HG03442 (cell line): ENCODE data around the gene RAB21.
A peak's percentile ranks its signal among the peaks of the same experiment; 100 is the strongest.
"Not testable (repeated sequence)": the region's sequence is repeated elsewhere in the genome, so short reads cannot be mapped to it uniquely, and the experiment has no call there.

ENCODE experiments used
- ATAC-seq: cut with Tn5 transposase; IDR thresholded peaks from one replicate; pipeline ENCODE4 v1.9.1; 2021; ENCODE audit warnings: mild to moderate bottlenecking, moderate library complexity; ENCODE audit not compliant: unreplicated experiment

The RAB21 gene

DNA sequence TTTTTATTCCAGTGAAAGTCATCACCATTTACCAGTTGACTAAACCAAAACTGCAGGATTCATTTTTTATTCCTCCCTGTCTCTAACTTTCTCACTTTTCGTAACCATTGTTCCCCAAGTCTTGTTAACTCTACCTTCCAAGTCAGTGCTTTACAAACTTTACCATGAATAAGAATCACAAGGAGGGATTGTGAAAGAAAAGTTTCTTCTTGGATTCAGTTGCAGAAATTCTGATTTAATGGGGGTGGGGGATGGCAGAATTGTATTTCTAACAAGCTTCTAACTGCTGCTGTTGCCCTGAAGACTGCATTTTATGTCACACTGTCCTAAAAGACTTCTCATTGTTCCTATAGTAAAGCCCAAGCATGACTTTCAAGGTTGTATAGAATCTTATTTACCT, 5.0 kb upstream of the RAB21 start:
- no peak for ATAC-seq

DNA sequence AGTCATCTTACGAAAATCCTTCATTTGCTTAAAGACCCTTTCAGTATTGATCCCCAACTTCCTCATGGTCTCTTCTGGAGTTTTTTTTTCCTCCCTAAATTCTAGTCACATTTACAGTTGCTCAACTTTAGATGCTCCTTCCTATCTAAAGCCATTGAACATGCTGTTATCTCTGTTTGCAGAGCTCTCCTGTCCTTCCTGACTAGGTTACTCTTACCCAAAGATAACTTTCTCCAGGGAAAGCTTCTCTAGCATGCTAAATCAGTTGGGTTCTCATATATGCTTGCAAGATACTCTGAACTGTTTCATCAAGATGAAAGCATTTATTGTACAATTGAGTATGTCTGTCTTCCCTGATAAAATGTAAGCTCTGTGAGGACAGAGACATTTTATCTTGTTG, 1.8 kb upstream of the RAB21 start:
- no peak for ATAC-seq

DNA sequence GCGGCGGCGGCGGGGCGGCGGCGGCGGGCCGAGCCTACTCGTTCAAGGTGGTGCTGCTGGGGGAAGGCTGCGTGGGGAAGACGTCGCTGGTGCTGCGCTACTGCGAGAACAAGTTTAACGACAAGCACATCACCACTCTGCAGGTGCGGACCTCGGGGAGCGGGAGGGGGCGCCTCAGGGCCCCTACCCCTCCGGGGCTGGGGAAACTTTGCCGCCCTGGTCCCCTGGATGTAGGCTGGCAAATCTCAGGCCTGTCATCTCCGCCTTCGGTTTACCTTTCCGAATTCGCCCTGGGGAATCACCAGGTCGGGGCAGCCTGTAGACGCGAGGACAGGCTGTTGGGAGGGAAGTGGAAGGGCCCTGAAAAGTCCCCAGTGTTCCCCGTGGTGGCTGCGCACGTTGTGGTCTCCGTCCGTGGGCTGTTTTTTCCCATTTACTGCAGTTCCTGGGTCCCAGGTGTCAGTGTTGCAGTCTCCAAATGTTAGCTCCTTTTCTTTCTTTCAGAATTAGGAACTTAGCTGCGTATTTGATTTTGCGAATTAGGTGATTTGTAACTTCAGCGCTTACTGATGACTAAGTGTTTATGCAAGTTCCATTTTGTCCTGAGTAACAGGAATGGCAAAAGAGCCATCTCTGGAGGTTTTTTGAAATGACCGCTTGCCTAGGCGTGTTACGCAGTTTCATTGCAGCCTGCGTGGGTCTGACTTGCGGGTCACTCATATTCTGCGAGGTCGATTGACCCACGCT, 656 bp downstream of the RAB21 start:
- peak; percentile 46 for ATAC-seq

DNA sequence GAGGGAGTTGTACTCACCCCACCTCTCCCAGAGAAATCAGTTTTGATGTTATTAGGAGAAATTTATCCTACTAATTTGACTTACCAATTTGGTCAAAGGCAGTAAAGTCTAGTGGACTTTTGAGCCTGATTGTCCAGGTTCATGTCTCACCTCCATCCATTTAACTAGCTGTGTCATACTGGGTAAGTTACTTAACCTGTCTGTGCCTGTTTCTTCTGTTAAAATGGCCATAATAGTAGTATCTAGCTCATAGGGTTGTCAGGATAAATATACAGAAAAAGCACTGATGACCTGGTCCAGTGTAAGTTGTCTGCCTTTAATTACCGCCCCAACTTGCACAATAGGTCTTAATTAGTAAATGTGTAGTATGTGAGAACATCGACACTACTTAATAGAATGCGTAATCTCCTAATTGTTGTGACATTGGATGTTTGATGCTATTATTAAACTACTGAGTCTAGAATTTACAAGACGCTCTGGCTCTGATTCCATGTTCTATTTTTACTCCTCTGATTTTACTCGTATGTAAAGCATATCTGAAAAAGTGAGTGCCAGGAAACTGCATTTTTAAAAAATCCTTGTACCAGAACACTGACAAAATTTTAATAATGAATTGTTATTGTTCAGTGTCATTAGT, 1.5 kb downstream of the RAB21 start:
- no peak for ATAC-seq

DNA sequence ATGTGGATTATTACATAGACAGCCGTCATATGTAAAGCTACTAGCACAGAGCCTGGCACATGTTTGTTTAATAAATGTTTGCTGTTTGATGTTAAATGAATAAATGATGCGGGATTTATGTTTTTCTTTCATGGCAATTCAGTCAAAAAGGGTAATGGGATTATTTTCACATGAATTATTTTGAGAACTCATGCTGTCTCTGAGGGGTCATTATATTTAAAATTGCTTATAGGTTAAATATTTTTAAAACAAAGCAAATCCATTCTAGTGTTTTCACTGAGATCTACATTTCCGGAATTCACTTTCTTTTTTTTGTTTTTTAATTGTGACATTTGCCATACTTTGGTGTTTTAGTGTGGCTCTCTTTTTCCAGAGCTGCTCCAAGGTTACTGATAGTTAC, 5.3 kb downstream of the RAB21 start:
- no peak for ATAC-seq

DNA sequence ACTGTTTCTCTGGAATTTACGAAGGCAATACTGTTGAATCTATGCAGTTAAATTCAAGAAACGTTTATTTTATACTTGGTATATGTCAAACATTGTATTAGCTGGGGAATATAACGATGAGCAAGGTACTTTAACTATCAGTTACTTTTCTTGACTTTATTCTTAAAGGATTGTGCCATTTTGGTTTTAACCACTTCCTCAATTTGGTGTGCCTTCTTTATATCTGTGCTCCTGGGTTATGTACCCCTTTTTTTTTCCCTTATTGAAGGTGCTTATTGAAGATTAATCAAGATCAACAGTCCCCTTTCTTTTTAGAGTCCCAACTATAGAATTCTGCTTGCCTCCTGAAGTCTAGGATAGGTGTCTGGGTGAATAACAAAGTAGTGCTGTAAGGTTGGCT, 5.8 kb downstream of the RAB21 start:
- ATAC-seq: no peak

DNA sequence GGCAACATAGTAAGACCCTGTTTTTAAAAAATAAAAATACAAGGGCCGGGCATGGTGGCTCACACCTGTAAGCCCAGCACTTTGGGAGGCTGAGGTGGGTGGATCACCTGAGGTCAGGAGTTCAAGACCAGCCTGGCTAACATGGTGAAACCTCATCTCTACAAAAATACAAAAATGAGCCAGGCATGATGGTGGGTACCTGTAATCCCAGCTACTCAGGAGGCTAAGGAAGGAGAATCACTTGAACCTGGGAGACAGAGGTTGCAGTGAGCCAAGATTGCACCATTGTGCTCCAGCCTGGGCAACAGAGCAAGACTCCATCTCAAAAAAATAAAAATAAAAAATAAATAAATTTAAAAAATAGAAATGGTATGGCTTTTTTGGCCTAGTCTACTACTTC, 6.7 kb downstream of the RAB21 start:
- ATAC-seq: not testable (repeated sequence)

DNA sequence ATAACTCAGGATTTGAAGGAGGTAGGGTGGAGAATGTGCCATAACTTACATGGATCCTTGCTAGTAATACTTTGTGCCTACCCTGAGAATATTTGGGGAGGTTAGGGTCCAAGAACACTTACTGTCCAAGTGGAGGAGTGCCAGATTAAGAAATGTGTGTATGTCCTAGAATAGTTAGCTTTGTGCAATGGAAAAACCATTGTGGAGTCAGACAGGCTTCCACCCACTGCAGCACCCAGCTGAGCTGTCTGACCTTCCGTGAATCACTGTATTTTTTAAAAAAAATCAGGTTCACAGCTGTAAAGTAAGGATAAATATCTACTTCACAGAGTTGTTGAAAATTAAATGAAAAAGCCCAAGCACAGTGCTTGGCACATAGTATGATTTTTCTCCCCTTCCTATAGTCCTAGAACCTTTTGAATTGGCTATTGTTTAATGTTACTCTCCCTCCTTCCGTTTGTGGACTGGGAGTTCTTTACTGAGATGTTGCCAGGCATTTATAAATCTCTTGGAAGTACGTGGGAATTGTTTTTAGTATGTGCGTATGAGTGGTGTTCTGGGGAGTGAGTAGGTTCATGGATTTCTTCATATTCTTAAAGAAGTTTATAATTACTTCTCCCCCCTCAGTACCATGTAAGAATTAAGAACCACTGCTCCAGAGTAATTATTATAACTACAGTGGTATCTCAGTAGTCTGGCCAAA, 9.2 kb downstream of the RAB21 start:
- no peak for ATAC-seq

DNA sequence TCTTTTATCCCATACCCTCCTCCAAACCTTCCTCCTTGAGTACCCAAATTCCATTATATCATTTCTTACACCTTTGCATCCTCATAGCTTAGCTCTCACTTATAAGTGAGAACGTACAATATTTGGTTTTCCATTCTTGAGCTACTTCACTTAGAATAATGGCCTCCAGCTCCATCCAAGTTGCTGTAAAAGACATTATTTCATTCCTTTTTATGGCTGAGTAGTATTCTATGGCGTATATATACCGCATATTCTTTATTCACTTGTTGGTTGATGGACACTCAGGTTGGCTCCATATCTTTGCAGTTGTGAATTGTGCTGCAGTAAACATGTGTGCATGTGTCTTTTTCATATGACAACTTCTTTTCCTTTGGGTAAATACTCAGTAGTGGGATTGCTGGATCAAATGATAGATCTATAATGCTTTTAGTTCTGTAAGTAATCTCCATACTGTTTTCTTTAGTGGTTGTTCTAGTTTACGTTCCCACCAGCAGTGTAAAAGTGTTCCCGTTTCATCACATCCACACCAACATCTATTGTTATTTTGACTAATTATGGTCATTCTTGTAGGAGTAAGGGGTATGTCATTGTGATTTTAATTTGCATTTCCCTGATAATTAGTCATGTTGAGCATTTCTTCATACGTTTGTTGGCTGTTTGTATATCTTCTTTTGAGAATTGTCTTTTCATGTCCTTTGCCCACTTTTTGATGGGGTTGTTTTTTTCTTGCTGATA, 10.1 kb downstream of the RAB21 start:
- ATAC-seq: no peak

DNA sequence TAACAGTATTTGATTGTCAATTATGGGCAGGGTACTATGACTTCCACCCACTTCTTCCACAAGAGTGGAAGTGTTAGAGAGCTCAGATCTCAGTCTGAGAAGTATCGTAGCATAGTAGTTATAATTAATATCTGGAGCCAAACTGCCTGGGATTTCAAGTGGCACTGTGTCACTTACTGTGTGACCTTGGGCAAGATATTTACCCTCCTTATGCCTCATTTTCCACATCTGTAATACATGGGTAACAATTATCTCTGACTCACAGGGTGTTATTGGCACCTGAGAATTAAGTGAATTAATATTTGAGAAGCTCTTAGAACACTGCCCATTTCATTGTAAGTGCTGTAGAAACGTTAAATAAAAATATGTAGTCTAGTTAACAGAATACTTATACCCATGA, 11.5 kb downstream of the RAB21 start:
- ATAC-seq: no peak

DNA sequence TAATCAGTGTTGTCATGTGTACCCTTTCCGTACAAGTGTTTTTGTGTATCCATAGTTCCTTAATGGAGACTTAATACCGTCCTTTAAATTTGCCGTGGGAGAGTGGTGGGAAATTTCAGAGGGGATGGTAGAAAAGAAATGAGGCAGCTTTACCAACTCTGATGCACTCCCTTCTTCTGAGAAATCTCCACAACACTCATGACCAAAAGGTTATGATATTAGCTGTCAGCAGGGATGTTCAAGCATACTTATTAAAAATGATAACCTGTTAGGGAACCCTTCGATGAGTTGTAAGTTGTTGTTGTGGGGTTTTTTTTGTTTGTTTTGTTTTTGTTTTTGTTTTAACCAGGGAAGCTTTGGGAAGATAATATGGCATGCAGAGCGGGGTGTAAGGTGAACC, 12.5 kb downstream of the RAB21 start:
- ATAC-seq: no peak

DNA sequence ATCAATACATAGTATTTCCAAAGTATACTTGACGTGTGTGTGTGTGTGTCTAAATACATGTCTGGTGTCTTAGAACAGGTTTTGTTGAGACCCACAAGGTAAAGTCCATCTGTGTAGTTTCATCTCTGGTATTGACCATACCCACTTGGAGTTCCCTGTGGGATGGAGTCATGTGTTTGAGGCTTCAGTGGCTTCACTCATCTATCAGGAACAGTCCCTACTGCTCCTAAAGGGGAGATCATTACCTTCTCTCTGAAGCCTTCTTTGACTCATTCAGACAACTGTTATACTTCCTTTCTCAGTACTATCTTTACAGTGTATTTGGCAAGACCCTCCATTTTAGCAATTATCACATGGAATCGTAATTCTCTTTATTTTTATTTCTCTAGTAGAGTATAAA, 14.2 kb downstream of the RAB21 start:
- no peak for ATAC-seq

DNA sequence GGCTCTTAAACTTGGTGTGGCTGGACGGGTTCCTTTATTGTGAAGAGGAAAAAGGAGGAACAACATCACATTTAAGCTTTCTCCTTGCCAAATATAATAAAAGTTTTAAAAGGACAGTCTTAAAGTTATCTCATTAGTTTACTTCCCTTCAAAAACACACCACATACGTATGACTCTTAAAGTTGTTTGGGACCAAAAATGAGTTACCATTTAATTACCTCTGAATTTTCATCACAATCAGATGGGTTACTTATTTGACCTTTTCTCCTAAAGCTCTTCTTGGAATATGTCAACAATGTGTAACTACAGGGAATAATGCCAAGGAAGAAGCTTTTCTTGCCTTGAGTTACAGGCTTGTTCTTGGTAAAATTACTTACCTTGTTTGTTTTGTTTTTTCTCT, 16.4 kb downstream of the RAB21 start:
- ATAC-seq: no peak

DNA sequence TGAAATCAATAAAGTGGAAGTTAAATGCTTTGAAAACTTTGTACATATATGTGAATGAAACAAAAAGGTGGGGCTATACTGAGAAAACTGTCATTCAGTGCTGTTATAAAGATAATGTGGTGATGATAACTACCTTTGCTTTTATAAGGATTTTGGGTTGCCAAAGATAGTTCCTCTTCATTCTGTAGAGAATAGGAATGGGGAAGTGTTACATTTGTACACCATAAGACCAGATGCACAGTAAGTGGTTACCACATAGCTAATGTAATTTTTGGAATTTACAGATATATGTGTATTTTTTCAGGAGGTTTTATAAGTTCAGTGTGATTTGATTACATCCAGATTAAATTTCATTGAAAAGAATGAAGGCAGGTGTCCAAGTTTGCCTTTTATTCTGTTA, 18.1 kb downstream of the RAB21 start:
- no peak for ATAC-seq

DNA sequence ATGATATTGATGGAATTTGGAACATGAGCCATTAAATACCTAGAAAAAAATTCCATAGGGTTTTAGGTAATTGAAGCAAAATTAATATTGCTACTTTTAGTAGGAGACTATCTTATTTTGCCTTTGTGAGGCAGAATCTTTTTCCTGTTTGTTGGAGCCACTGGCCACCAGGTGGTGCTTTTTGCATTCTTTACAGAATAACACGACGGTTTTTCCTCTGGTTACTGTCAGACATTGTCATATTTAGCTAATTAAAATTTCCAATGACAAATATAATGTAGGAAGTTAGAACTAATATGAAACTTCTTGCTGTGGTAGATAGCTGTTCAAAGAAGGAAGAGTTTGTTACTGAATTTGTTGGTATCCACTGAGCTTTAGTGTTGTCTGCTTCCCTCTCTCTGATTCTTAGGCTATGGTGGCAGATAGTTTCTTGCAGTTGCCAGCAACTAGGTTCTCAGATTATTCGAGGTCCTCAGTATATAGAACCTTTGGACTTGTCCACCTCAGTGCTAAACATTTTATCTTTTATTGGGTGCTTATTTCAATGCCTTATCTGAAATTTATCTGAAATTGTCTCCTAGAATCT, 25.7 kb downstream of the RAB21 start:
- ATAC-seq: peak; percentile 62

DNA sequence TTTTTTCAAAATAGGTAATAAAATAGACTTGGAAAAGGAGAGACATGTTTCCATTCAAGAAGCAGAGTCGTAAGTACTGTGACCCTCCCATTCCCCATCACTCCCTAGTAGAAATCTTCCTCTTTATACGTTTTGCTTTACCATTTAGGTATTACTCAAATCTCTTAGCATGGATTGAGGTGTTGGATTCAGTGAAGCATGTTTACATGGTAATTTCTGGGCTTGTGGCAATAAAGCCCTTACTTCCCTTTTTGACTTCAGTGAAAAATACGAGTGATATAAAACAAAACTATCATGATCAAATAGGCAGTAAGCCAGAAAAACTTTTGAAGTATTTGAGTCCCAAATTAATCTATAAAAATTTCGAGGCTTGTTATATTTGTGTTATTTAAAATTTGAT, 27.4 kb downstream of the RAB21 start:
- ATAC-seq: peak; percentile 75

DNA sequence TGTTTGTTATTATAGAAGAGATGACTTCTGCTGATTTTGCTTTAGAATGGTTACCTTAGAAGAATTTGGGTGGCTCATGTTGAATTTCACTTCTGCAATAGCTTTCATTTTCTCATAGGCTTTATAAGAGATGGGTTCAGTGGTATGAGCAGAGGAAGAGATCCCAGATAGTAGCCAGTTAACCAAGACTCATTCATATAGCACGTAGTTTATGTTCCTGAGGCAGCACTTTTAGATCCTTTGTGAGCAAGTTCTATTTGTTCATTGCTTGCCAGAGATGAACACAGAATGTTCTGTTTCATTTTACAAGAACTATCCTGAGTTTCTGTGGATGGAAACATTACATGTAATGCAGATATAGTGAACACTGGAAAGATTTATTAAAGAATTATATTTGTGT, 32.2 kb downstream of the RAB21 start:
- ATAC-seq: no peak

DNA sequence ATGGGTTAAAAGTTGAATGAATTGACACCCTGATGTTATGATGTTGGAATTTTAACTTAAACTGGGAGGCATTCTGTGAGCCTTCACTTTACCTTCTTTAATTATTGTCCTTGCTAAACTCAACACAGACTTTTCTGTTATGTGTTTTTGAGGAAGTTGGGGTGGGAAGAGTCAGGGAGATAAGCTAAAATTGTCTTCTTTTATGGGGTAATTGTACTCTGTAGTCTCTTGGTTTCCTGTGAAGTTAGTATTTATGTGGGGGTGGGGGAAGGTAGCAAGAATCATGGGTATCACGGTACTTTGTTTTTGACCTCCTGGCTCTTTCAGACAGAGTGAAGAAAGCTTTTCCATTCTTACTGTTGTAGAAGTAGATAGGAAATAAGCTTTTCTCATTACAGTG, 32.9 kb downstream of the RAB21 start:
- no peak for ATAC-seq

DNA sequence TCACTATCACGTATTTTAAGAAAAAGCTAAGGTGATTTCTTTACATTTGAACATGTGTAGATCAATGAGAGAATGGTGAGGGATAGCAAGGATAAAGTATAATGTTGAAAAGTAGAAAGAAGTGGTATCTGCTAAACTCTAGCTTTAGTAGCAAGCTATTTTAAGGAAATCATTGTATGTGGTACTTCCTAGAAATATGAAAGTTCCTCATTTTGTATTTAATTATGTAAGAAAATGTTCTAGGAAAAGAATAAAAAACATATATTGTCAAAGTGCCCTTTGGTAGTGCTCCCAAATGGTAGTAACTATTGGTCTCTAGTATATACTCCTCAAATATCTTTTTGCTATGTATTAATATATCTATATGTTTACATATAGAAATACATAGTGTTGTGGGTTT, 35.7 kb downstream of the RAB21 start:
- no peak for ATAC-seq

DNA sequence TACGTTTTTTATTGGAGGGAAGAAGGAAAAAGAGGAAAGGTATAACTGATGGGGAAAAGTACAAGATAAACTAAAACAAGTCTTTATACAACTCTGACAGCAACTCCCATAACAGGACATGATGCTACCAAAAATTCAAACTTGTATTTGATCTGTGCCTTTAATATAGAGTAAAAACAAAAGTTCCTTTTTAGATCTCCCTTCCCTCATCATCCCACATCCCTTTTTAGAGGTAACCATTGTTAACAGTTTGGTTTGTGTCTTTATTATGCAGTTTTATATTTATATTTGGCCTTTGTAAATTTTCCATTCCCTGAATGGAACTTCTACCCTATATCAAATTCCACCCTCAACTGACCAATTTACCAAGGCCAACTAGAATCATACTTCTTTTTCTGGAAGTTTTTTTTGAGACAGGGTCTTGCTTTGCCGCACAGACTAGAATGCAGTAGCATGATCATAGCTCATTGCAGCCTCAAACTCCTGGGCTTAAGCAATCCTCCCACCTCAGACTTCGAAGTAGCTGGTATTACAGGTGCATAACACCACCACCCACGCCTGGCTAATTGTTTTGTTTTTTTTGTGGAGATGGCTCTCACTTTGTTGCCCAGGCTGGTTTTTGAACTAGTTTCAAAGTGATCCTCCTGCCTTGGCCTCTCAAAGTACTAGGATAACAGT, 36.9 kb downstream of the RAB21 start:
- no peak for ATAC-seq

DNA sequence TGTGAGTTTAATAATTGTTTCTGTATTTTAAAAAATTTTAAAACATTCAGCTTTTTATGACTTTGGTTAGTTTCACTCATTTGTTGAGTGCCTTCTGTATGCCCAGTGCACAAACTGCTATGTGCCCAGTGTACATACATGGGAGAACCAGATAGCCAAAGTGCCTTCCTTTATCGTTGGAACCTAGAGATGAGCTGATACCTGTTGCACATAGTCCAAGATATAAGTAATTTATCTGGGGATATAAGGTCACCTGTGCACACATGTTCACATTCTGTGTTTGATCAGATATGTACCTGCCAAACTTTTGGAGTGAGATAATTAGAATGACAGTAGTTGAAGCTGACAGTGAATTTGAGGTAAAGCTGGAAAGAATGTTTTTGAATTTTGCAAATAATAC, 37.9 kb downstream of the RAB21 start:
- no peak for ATAC-seq
